ENCODE measurements around the gene OR5C1.
A peak's percentile ranks its signal among the peaks of the same experiment; 100 is the strongest.

OR5C1 gene

GRCh38 chr9:122819326-122819725 lies 30.6 kb downstream of the OR5C1 start:
- CTCF ChIA-PET, result no interaction called here
- POLR2A ChIA-PET (ENCODE audit: low non-redundant PET), result interaction anchor here (0.5 kb wide), 1 partner anchor 542 kb away, joined by 3 read pairs; no protein-coding TSS in a partner anchor
- no peak overlapping the region for H3K27ac ChIP-seq
- TF ChIP-seq CTCF (conservative IDR thresholded peaks at IDR 0.05; ENCODE audit: low read depth), result no peak
- DNase-seq (ENCODE audit: low spot score), result no peak

- CTCF ChIA-PET, result interaction anchor here (0.6 kb wide), 1 partner anchor 8 kb away, joined by 4 read pairs; the partner anchor contains the start of gene PDCL
- POLR2A ChIA-PET (ENCODE audit: low non-redundant PET), result interaction anchor here (0.5 kb wide), 1 partner anchor 541 kb away, joined by 3 read pairs; no protein-coding TSS in a partner anchor
- no peak for TF ChIP-seq CTCF (conservative IDR thresholded peaks at IDR 0.05; ENCODE audit: low read depth)
- no peak for DNase-seq (ENCODE audit: low spot score)
- H3K27ac ChIP-seq, result 0 out of 2 replicates have a peak overlapping the region, but pooled peaks have one; percentile 9
Measured at GRCh38 chr9:122819791-122820489, 31.2 kb downstream of the OR5C1 start.

- 0 out of 2 replicates have a peak overlapping the region, but pooled peaks have one; percentile 9 for H3K27ac ChIP-seq
- DNase-seq (ENCODE audit: low spot score), result no peak
- no peak for TF ChIP-seq CTCF (conservative IDR thresholded peaks at IDR 0.05; ENCODE audit: low read depth)
- ChIA-PET CTCF (interaction anchor here (0.6 kb wide), 1 partner anchor 8 kb away, joined by 4 read pairs; the partner anchor contains the start of gene PDCL), POLR2A (ENCODE audit: low non-redundant PET) (no interaction called here)
Measured at GRCh38 chr9:122820490-122820845, 31.7 kb downstream of the OR5C1 start.

- TF ChIP-seq CTCF (conservative IDR thresholded peaks at IDR 0.05; ENCODE audit: low read depth), result no peak
- CTCF ChIA-PET, result interaction anchor here (0.7 kb wide), 1 partner anchor 321 kb away, joined by 3 read pairs; no protein-coding TSS in a partner anchor
- POLR2A ChIA-PET (ENCODE audit: low non-redundant PET), result no interaction called here
- H3K27ac ChIP-seq, result no peak overlapping the region
- DNase-seq (ENCODE audit: low spot score), result no peak
Measured at GRCh38 chr9:122821278-122821943, 32.7 kb downstream of the OR5C1 start.

GRCh38 chr9:122822056-122822455 lies 33.3 kb downstream of the OR5C1 start:
- CTCF ChIA-PET, result interaction anchor here (0.6 to 0.7 kb wide), 2 partner anchors 322 to 1219 kb away, joined by 3 read pairs; no protein-coding TSS in a partner anchor
- POLR2A ChIA-PET (ENCODE audit: low non-redundant PET), result no interaction called here
- H3K27ac ChIP-seq, result no peak overlapping the region

More at GRCh38 chr9:122822056-122822455, 33.3 kb downstream of the OR5C1 start:
- TF ChIP-seq CTCF (conservative IDR thresholded peaks at IDR 0.05; ENCODE audit: low read depth), result no peak
- no peak for DNase-seq (ENCODE audit: low spot score)
